Endothelial cell of umbilical vein (primary cell): ENCODE data around the gene PAPPA2. TPM values are rescaled to one million over a fixed set of nuclear protein-coding genes. Genes with fewer than 3 reads are reported as not detected.

ENCODE experiments used
- BruUV-seq: library from RNA; stranded (reverse); fragments of 400-500 nt; replicated peaks from 2 replicates; lab custom pipeline; 2021; lab: Mats Ljungman, UMichigan
- CTCF ChIA-PET: fragments of 300-600, 350-600 bp; sonication (Branson Sonifier 250); formaldehyde crosslinking; loops from one replicate; lab custom pipeline; 2021; ENCODE audit warnings: antibody characterized with exemption, inconsistent platforms; lab: Charles Lee
- POLR2A ChIA-PET: fragments of 300-600, 350-600 bp; sonication (Branson Sonifier 250); formaldehyde crosslinking; loops from one replicate; lab custom pipeline; 2021; ENCODE audit warnings: antibody characterized with exemption, inconsistent platforms; lab: Charles Lee
- DNase-seq: peaks from one replicate; pipeline ENCODE4 v3.0.0-alpha.2; 2011; ENCODE audit warnings: low read depth, low spot score
- FAIRE-seq: peaks from 2 replicates; lab custom pipeline; 2011; peaks lifted over from hg19 to GRCh38; lab: Jason Lieb, UNC
- H2AFZ ChIP-seq: 2 replicates; pipeline ENCODE4 v1.6.0; 2012; ENCODE audit warnings: low read depth, low read length, control low read depth, inconsistent platforms
- H3K27ac ChIP-seq: 2 replicates; pipeline ENCODE4 v1.5.1; 2011; ENCODE audit warnings: low read depth, mild to moderate bottlenecking, control low read depth, low read length, moderate library complexity; ENCODE audit not compliant: insufficient read depth
- H3K27me3 ChIP-seq, 2 experiments: 2 replicates each; pipeline versions ENCODE4 v1.6.0 to v1.6.1; 2011; ENCODE audit warnings: low read length in 2 of 2, mixed read lengths in 1 of 2; ENCODE audit not compliant: control insufficient read depth in 2 of 2, insufficient read depth in 2 of 2
- H3K36me3 ChIP-seq, 2 experiments: 2 replicates in 1 of 2; 3 replicates in 1 of 2; pipeline ENCODE4 v1.5.1; 2011; ENCODE audit warnings: low read length in 2 of 2, mild to moderate bottlenecking in 1 of 2, moderate library complexity in 1 of 2; ENCODE audit not compliant: control insufficient read depth in 2 of 2, insufficient read depth in 2 of 2; ENCODE audit errors: extremely low read depth in 1 of 2
- H3K4me1 ChIP-seq: 3 replicates; pipeline ENCODE4 v1.5.1; 2011; ENCODE audit warnings: mild to moderate bottlenecking, low read length; ENCODE audit not compliant: control insufficient read depth, insufficient read depth; ENCODE audit errors: extremely low read depth
- H3K4me2 ChIP-seq: 2 replicates; pipeline ENCODE4 v1.6.1; 2011; ENCODE audit warnings: low read length, control low read depth, mixed read lengths; ENCODE audit not compliant: insufficient read depth
- H3K4me3 ChIP-seq, 3 experiments: fragments of 200-600 bp in 1 of 3; sonication (generic), shearing (Covaris generic) in 1 of 3; replicated peaks in 1 of 3; 2 replicates each; pipeline ENCODE4 v1.5.1; 2011 to 2016; ENCODE audit warnings: control low read depth in 3 of 3, low read length in 3 of 3, mild to moderate bottlenecking in 2 of 3, inconsistent platforms in 1 of 3, low read depth in 1 of 3, moderate library complexity in 1 of 3; ENCODE audit not compliant: insufficient read depth in 1 of 3
- H3K79me2 ChIP-seq: 2 replicates; pipeline ENCODE4 v1.6.0; 2012; ENCODE audit warnings: low read length, inconsistent platforms; ENCODE audit not compliant: control insufficient read depth, insufficient read depth
- H3K9ac ChIP-seq: replicated peaks from 2 replicates; pipeline ENCODE3; 2011; ENCODE audit warnings: low read length, control low read depth; ENCODE audit not compliant: insufficient read depth; ENCODE audit errors: extremely low read depth
- H3K9me1 ChIP-seq: replicated peaks from 3 replicates; pipeline ENCODE4 v1.6.0; 2011; ENCODE audit warnings: mild to moderate bottlenecking, low read length; ENCODE audit not compliant: control insufficient read depth, insufficient read depth; ENCODE audit errors: extremely low read depth
- H3K9me3 ChIP-seq: replicated peaks from 2 replicates; pipeline ENCODE4 v1.5.1; 2012; ENCODE audit warnings: low read length, inconsistent platforms; ENCODE audit not compliant: control insufficient read depth, insufficient read depth
- H4K20me1 ChIP-seq: replicated peaks from 2 replicates; pipeline ENCODE3; 2011; ENCODE audit warnings: mild to moderate bottlenecking, low read length; ENCODE audit not compliant: control insufficient read depth, insufficient read depth; ENCODE audit errors: extremely low read depth
- EZH2 ChIP-seq: IDR thresholded peaks from 2 replicates; pipeline ENCODE4 v1.6.1; 2012; ENCODE audit warnings: borderline replicate concordance, low read depth, mild to moderate bottlenecking, moderate library complexity, low read length, inconsistent platforms; ENCODE audit not compliant: severe bottlenecking
- FOS ChIP-seq: IDR thresholded peaks from 2 replicates; pipeline ENCODE4 v1.6.1; 2011; ENCODE audit warnings: mild to moderate bottlenecking, low read length, moderate library complexity, borderline replicate concordance; ENCODE audit not compliant: insufficient read depth
- GATA2 ChIP-seq: IDR thresholded peaks from 2 replicates; pipeline ENCODE4 v1.7.0; 2011; ENCODE audit warnings: low read depth, mild to moderate bottlenecking, moderate library complexity, mixed read lengths, low read length; ENCODE audit not compliant: insufficient read length, insufficient read depth
- JUN ChIP-seq: IDR thresholded peaks from 2 replicates; pipeline ENCODE4 v1.6.1; 2011; ENCODE audit warnings: borderline replicate concordance, low read depth; ENCODE audit not compliant: insufficient read length, insufficient read depth
- MYC ChIP-seq: IDR thresholded peaks from one replicate; pipeline ENCODE4 v1.6.1; 2011; ENCODE audit warnings: mild to moderate bottlenecking, low read depth, low read length
- POLR2A ChIP-seq: IDR thresholded peaks from 2 replicates; pipeline ENCODE4 v1.6.1; 2012; ENCODE audit warnings: low read depth, mild to moderate bottlenecking, control low read depth, low read length
- POLR2AphosphoS5 ChIP-seq: IDR thresholded peaks from 2 replicates; pipeline ENCODE4 v1.6.1; 2012; ENCODE audit warnings: low read depth, mild to moderate bottlenecking, control low read depth, low read length, moderate library complexity; ENCODE audit not compliant: insufficient read depth
- dilution Hi-C: fragments of 300-500 bp; cut with MboI; formaldehyde crosslinking; loops from one replicate; pipeline ENCODE4 v1.15.0; 2019; ENCODE audit warnings: low sequenced_read_pairs; ENCODE audit not compliant: extremely low pct_ligation_motif_present
- intact Hi-C: fragments of 100-400 bp; cut with micrococcal nuclease; formaldehyde crosslinking; loops from one replicate; pipeline ENCODE4 v1.10.0; 2022
- polyA plus RNA-seq, 4 experiments: library from polyadenylated mRNA; depleted of rRNA in 3 of 4; stranded (reverse) in 3 of 4; unstranded in 1 of 4; fragments of >200 nt; gene quantifications; 2 replicates each; pipeline versions ENCODE4 v1.2.1 to v1.2.3, GENCODE V29; 2011 to 2012; ENCODE audit warnings: missing spikeins in 1 of 4
- total RNA-seq: library from RNA; stranded (reverse); gene quantifications from 2 replicates; pipeline ENCODE4 v1.2.3, GENCODE V29; 2021
- TF ChIP-seq, protein P1 (sequence below), 2 donors: IDR thresholded peaks; 1 replicate in 1 of 2; 2 replicates in 1 of 2; pipeline ENCODE4 v1.5.1; 2011; ENCODE audit warnings: low read length in 2 of 2, mild to moderate bottlenecking in 2 of 2, moderate library complexity in 2 of 2, control low read depth in 1 of 2, inconsistent platforms in 1 of 2, low read depth in 1 of 2; ENCODE audit not compliant: insufficient read depth in 1 of 2; ENCODE audit errors: extremely low read depth in 1 of 2
- TF ChIP-seq, protein P2 (sequence below): IDR thresholded peaks from 2 replicates; pipeline ENCODE4 v1.6.1; 2011; ENCODE audit not compliant: insufficient read depth, insufficient read length

The PAPPA2 gene
- total and polyA plus RNA-seq, 2 donors (not counting 3 experiments of a cell fraction or from before 2014, with no cell fraction given), result not detected

DNA sequence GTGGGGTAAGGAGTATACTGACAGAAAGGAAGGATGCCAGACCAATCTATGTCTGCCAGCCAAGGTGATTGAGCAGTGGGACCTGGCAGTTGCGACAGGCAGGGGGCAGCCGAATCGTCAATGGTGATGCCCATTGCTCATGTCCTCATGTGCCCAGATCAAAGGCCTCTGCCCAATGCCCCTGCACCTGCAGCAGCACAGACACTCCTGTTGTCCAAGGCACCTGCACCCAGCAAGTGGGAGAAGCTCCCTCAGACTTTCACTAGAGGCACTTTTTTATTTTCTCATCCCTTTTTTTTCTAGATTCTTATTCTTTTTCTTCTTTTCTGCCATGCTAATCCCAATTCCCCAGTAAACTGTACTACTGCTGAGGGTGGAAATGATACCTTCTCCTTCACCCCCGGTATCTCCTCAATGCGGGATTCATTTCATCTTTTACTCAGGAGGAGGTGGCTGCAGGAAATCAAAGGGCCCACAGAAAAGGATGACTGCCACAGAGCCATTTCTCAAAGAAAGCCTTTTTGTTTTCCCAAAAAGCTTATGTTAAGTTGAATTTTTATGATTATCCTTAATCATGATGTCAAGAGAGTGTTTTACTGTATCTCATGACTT is 332.0 kb downstream of the PAPPA2 start:
- dilution Hi-C loops (no loop called here), intact Hi-C loops (no loop called here)
- Histone ChIP-seq H2AFZ (no peak overlapping the region), H3K4me3 (no peak overlapping the region), H3K9ac (no peak overlapping the region), H3K27ac (no peak overlapping the region), H3K9me1 (no peaks in the 10 kb centered on the region), H3K4me1 (no peaks in the 10 kb centered on the region), H3K4me2 (no peak overlapping the region), H3K9me3 (peaks cover 5% of the 10 kb centered on the region), H4K20me1 (no peaks in the 10 kb centered on the region), H3K36me3 (no peaks in the 10 kb centered on the region), H3K27me3 (no peaks in the 10 kb centered on the region), H3K79me2 (no peaks in the 10 kb centered on the region)
- FAIRE-seq (no peak), DNase-seq (no peak)
- TF ChIP-seq MYC, result no peak
- no peak for TF ChIP-seq POLR2AphosphoS5
- TF ChIP-seq GATA2, result no peak
- TF ChIP-seq FOS, result no peak
- TF ChIP-seq POLR2A, result no peak
- TF ChIP-seq EZH2, result no peak
- no peak for TF ChIP-seq JUN
- TF ChIP-seq, protein P1, sequence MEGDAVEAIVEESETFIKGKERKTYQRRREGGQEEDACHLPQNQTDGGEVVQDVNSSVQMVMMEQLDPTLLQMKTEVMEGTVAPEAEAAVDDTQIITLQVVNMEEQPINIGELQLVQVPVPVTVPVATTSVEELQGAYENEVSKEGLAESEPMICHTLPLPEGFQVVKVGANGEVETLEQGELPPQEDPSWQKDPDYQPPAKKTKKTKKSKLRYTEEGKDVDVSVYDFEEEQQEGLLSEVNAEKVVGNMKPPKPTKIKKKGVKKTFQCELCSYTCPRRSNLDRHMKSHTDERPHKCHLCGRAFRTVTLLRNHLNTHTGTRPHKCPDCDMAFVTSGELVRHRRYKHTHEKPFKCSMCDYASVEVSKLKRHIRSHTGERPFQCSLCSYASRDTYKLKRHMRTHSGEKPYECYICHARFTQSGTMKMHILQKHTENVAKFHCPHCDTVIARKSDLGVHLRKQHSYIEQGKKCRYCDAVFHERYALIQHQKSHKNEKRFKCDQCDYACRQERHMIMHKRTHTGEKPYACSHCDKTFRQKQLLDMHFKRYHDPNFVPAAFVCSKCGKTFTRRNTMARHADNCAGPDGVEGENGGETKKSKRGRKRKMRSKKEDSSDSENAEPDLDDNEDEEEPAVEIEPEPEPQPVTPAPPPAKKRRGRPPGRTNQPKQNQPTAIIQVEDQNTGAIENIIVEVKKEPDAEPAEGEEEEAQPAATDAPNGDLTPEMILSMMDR (IDR thresholded peaks at IDR 0.05; ENCODE audit: extremely low read depth in 1 of 2, insufficient read depth in 1 of 2, low read depth in 1 of 2, low read length in 2 of 2), result no peak
- TF ChIP-seq, protein P2, sequence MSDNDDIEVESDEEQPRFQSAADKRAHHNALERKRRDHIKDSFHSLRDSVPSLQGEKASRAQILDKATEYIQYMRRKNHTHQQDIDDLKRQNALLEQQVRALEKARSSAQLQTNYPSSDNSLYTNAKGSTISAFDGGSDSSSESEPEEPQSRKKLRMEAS, result no peak
- POLR2A ChIA-PET, result no interaction called here
- CTCF ChIA-PET, result no interaction called here
- BruUV-seq, result no TSS peak
